Mammary epithelial cell (primary cell): ENCODE results near the gene GNAL.

Experiments used
- CTCF ChIP-seq, 2 donors: IDR thresholded peaks in 1 of 2; conservative IDR thresholded peaks in 1 of 2; 2 replicates each; pipeline ENCODE4 v1.5.1; 2011 to 2012; ENCODE audit warnings: inconsistent platforms in 2 of 2, low read length in 2 of 2, mild to moderate bottlenecking in 2 of 2, control low read depth in 1 of 2, low read depth in 1 of 2; ENCODE audit not compliant: insufficient read depth in 1 of 2; ENCODE audit errors: extremely low read depth in 1 of 2
- EZH2 ChIP-seq: IDR thresholded peaks from 2 replicates; pipeline ENCODE4 v1.6.1; 2012; ENCODE audit warnings: low read length, inconsistent platforms, borderline replicate concordance

GRCh38 chr18:11798271-11798670, 109.2 kb downstream of the GNAL start:
- TF ChIP-seq CTCF (conservative IDR thresholded peaks at IDR 0.05 in 1 of 2, IDR thresholded peaks at IDR 0.05 in 1 of 2; ENCODE audit: extremely low read depth in 1 of 2, insufficient read depth in 1 of 2, low read depth in 1 of 2, low read length in 2 of 2) (no peak), EZH2 (no peak)
